ENCODE measurements around the gene CPN1.

DNA sequence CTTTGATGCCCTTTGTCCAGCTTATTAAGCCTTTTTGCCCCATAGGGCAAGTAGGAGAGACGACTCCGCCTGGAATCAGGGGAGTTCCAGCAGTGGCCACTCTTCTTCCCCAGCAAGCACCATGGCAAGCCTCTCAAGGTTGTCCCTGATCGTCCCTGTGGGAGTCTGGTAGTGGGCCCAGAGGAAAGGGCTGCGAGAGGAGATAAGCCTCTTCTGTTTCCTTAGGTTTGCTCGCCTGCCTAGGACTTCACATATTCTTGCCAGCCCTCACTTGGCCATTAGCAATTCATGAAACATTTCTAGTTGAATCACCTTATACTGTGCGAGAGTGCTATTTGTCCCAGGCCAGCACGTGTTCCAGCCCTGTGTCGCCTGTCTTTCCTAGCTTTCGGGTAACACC is 47.8 kb upstream of the CPN1 start:
- TF ChIP-seq, protein P1, sequence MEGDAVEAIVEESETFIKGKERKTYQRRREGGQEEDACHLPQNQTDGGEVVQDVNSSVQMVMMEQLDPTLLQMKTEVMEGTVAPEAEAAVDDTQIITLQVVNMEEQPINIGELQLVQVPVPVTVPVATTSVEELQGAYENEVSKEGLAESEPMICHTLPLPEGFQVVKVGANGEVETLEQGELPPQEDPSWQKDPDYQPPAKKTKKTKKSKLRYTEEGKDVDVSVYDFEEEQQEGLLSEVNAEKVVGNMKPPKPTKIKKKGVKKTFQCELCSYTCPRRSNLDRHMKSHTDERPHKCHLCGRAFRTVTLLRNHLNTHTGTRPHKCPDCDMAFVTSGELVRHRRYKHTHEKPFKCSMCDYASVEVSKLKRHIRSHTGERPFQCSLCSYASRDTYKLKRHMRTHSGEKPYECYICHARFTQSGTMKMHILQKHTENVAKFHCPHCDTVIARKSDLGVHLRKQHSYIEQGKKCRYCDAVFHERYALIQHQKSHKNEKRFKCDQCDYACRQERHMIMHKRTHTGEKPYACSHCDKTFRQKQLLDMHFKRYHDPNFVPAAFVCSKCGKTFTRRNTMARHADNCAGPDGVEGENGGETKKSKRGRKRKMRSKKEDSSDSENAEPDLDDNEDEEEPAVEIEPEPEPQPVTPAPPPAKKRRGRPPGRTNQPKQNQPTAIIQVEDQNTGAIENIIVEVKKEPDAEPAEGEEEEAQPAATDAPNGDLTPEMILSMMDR (conservative IDR thresholded peaks at IDR 0.05; ENCODE audit: low read depth in 2 of 2), result no peak
- TF ChIP-seq, protein P2, sequence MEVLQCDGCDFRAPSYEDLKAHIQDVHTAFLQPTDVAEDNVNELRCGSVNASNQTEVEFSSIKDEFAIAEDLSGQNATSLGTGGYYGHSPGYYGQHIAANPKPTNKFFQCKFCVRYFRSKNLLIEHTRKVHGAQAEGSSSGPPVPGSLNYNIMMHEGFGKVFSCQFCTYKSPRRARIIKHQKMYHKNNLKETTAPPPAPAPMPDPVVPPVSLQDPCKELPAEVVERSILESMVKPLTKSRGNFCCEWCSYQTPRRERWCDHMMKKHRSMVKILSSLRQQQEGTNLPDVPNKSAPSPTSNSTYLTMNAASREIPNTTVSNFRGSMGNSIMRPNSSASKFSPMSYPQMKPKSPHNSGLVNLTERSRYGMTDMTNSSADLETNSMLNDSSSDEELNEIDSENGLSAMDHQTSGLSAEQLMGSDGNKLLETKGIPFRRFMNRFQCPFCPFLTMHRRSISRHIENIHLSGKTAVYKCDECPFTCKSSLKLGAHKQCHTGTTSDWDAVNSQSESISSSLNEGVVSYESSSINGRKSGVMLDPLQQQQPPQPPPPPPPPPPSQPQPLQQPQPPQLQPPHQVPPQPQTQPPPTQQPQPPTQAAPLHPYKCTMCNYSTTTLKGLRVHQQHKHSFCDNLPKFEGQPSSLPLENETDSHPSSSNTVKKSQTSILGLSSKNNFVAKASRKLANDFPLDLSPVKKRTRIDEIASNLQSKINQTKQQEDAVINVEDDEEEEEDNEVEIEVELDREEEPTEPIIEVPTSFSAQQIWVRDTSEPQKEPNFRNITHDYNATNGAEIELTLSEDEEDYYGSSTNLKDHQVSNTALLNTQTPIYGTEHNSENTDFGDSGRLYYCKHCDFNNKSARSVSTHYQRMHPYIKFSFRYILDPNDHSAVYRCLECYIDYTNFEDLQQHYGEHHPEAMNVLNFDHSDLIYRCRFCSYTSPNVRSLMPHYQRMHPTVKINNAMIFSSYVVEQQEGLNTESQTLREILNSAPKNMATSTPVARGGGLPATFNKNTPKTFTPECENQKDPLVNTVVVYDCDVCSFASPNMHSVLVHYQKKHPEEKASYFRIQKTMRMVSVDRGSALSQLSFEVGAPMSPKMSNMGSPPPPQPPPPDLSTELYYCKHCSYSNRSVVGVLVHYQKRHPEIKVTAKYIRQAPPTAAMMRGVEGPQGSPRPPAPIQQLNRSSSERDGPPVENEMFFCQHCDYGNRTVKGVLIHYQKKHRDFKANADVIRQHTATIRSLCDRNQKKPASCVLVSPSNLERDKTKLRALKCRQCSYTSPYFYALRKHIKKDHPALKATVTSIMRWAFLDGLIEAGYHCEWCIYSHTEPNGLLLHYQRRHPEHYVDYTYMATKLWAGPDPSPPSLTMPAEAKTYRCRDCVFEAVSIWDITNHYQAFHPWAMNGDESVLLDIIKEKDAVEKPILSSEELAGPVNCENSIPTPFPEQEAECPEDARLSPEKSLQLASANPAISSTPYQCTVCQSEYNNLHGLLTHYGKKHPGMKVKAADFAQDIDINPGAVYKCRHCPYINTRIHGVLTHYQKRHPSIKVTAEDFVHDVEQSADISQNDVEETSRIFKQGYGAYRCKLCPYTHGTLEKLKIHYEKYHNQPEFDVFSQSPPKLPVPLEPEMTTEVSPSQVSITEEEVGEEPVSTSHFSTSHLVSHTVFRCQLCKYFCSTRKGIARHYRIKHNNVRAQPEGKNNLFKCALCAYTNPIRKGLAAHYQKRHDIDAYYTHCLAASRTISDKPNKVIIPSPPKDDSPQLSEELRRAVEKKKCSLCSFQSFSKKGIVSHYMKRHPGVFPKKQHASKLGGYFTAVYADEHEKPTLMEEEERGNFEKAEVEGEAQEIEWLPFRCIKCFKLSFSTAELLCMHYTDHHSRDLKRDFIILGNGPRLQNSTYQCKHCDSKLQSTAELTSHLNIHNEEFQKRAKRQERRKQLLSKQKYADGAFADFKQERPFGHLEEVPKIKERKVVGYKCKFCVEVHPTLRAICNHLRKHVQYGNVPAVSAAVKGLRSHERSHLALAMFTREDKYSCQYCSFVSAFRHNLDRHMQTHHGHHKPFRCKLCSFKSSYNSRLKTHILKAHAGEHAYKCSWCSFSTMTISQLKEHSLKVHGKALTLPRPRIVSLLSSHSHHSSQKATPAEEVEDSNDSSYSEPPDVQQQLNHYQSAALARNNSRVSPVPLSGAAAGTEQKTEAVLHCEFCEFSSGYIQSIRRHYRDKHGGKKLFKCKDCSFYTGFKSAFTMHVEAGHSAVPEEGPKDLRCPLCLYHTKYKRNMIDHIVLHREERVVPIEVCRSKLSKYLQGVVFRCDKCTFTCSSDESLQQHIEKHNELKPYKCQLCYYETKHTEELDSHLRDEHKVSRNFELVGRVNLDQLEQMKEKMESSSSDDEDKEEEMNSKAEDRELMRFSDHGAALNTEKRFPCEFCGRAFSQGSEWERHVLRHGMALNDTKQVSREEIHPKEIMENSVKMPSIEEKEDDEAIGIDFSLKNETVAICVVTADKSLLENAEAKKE (CRISPR knock-in tag; IDR thresholded peaks at IDR 0.05), result no peak
